Liver (tissue), 3 donors: ENCODE results near the gene ZBP1.

ENCODE experiments used
- GABPA ChIP-seq, 2 donors: IDR thresholded peaks in 1 of 2; conservative IDR thresholded peaks in 1 of 2; 2 replicates each; pipeline ENCODE4 v1.6.1; 2016; ENCODE audit warnings: antibody characterized with exemption in 2 of 2, mild to moderate bottlenecking in 1 of 2, moderate library complexity in 1 of 2
- TF ChIP-seq, protein P1 (sequence below): fragments of 150-350 bp; IDR thresholded peaks from 2 replicates; pipeline ENCODE4 v1.5.1; 2017; ENCODE audit warnings: improper control_type of control experiment, low read depth, low read length; ENCODE audit not compliant: missing input control
- donor health status: healthy.
- donor health status: healthy.

DNA sequence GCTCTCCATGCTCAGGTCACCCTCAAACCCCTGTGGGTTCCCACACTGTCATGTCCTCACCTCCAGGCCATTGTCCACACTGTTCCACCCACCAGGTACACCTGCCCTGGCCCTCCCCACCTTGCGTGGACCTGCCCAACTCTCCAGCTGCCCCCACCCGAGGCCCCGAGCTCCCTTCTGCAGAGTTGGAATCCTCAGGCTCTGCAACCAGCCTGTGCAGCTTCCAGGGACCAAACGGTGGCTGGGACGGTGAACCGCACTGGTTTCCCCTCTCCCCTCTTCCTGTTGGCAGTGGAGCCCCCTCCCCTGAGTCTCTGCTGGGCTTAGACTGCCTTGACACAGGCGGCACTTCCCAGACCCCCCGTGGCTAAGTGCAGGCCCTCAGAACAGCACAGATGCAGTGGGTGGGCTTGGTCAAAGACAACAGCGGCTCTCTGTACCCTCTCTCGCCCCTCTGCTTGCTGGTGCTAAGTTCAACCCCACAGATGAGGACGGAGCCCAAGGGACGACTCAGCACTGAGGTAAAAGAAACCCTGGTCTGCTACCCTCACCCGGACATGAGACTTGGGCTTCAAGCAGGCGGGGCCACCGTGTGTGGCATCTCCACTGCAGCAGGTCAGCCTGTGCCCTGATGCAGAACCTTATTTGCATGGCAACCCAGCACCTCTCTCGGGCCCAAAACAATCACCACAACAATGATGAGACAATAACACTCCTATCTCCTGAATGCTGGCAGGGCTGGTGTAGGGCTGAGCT is 11.0 kb downstream of the ZBP1 start:
- TF ChIP-seq, protein P1, sequence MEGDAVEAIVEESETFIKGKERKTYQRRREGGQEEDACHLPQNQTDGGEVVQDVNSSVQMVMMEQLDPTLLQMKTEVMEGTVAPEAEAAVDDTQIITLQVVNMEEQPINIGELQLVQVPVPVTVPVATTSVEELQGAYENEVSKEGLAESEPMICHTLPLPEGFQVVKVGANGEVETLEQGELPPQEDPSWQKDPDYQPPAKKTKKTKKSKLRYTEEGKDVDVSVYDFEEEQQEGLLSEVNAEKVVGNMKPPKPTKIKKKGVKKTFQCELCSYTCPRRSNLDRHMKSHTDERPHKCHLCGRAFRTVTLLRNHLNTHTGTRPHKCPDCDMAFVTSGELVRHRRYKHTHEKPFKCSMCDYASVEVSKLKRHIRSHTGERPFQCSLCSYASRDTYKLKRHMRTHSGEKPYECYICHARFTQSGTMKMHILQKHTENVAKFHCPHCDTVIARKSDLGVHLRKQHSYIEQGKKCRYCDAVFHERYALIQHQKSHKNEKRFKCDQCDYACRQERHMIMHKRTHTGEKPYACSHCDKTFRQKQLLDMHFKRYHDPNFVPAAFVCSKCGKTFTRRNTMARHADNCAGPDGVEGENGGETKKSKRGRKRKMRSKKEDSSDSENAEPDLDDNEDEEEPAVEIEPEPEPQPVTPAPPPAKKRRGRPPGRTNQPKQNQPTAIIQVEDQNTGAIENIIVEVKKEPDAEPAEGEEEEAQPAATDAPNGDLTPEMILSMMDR: no peak
- no peak for TF ChIP-seq GABPA (IDR thresholded peaks at IDR 0.05 in 1 of 2, conservative IDR thresholded peaks at IDR 0.05 in 1 of 2)
